Measurements from ENCODE around the gene OSBPL6.
"Not testable (repeated sequence)": the region's sequence is repeated elsewhere in the genome, so short reads cannot be mapped to it uniquely, and the experiment has no call there.

Gene OSBPL6

GRCh38 chr2:178198441-178198840 is 4.1 kb downstream of the OSBPL6 start:
- DNase-seq (ENCODE audit: low spot score) = not testable (repeated sequence)

- no peak for DNase-seq (ENCODE audit: low spot score)
These were observed 5.0 kb downstream of the OSBPL6 start for GRCh38 chr2:178199334-178199733.

- DNase-seq (ENCODE audit: low spot score) = no peak
These were observed 6.0 kb downstream of the OSBPL6 start for GRCh38 chr2:178200331-178200730.

GRCh38 chr2:178202927-178203326 is 8.6 kb downstream of the OSBPL6 start:
- DNase-seq (ENCODE audit: low spot score) = no peak

- DNase-seq (ENCODE audit: low spot score) = no peak
These were observed 10.7 kb downstream of the OSBPL6 start for GRCh38 chr2:178204977-178205376.

GRCh38 chr2:178205853-178206521 is 11.7 kb downstream of the OSBPL6 start:
- peak; percentile 63 for DNase-seq (ENCODE audit: low spot score)

- no peak for DNase-seq (ENCODE audit: low spot score)
These were observed 14.0 kb downstream of the OSBPL6 start for GRCh38 chr2:178208336-178208735.

- no peak for DNase-seq (ENCODE audit: low spot score)
These were observed 14.5 kb downstream of the OSBPL6 start for GRCh38 chr2:178208817-178209216.

- no peak for DNase-seq (ENCODE audit: low spot score)
These were observed 17.1 kb downstream of the OSBPL6 start for GRCh38 chr2:178211460-178211859.

GRCh38 chr2:178211943-178212342 is 17.6 kb downstream of the OSBPL6 start:
- DNase-seq (ENCODE audit: low spot score) = no peak

- DNase-seq (ENCODE audit: low spot score) = no peak
These were observed 19.7 kb downstream of the OSBPL6 start for GRCh38 chr2:178213991-178214390.

- DNase-seq (ENCODE audit: low spot score) = no peak
These were observed 24.9 kb downstream of the OSBPL6 start for GRCh38 chr2:178219247-178219646.

- no peak for DNase-seq (ENCODE audit: low spot score)
These were observed 26.5 kb downstream of the OSBPL6 start for GRCh38 chr2:178220814-178221213.

- DNase-seq (ENCODE audit: low spot score) = no peak
These were observed 27.2 kb downstream of the OSBPL6 start for GRCh38 chr2:178221556-178221955.

- DNase-seq (ENCODE audit: low spot score) = no peak
These were observed 29.5 kb downstream of the OSBPL6 start for GRCh38 chr2:178223806-178224205.

- peak; percentile 35 for DNase-seq (ENCODE audit: low spot score)
These were observed 30.9 kb downstream of the OSBPL6 start for GRCh38 chr2:178225006-178225805.

- DNase-seq (ENCODE audit: low spot score) = peak; percentile 27
These were observed 32.9 kb downstream of the OSBPL6 start for GRCh38 chr2:178227187-178227586.

GRCh38 chr2:178229927-178230326 is 35.6 kb downstream of the OSBPL6 start:
- DNase-seq (ENCODE audit: low spot score) = no peak

GRCh38 chr2:178230396-178230795 is 36.1 kb downstream of the OSBPL6 start:
- DNase-seq (ENCODE audit: low spot score) = no peak

- no peak for DNase-seq (ENCODE audit: low spot score)
These were observed 39.1 kb downstream of the OSBPL6 start for GRCh38 chr2:178233428-178233827.

- DNase-seq (ENCODE audit: low spot score) = peak; percentile 29
These were observed 40.3 kb downstream of the OSBPL6 start for GRCh38 chr2:178234648-178235047.

- no peak for DNase-seq (ENCODE audit: low spot score)
These were observed 43.3 kb downstream of the OSBPL6 start for GRCh38 chr2:178237488-178238153.

- DNase-seq (ENCODE audit: low spot score) = no peak
These were observed 43.8 kb downstream of the OSBPL6 start for GRCh38 chr2:178238154-178238521.
